ENCODE results near the gene COL26A1.
"Not testable (repeated sequence)": the region's sequence is repeated elsewhere in the genome, so short reads cannot be mapped to it uniquely, and the experiment has no call there.

COL26A1 gene

GRCh38 chr7:101604331-101604933 lies 241.8 kb downstream of the COL26A1 start:
- DNase-seq, result no peak

GRCh38 chr7:101604934-101605332 lies 242.3 kb downstream of the COL26A1 start:
- DNase-seq, result not testable (repeated sequence)

GRCh38 chr7:101605611-101606497 lies 243.2 kb downstream of the COL26A1 start:
- DNase-seq, result no peak

- DNase-seq, result no peak
Measured at GRCh38 chr7:101606498-101606923, 243.8 kb downstream of the COL26A1 start.
